Osteocyte (in vitro differentiated cells): ENCODE results near the gene NOG. TPM values are rescaled to one million over a fixed set of nuclear protein-coding genes. Genes with fewer than 3 reads are reported as not detected.

Experiments used
- DNase-seq: peaks from one replicate; pipeline ENCODE4 v3.0.0; 2021; ENCODE audit warnings: mixed read lengths; ENCODE audit not compliant: unreplicated experiment; ENCODE audit errors: extremely low spot score
- H3K27ac Mint-ChIP-seq: one replicate; pipeline ENCODE4 v1.8.0; 2021; ENCODE audit warnings: mild to moderate bottlenecking, mixed read lengths; ENCODE audit not compliant: unreplicated experiment
- H3K27me3 Mint-ChIP-seq: one replicate; pipeline ENCODE4 v1.8.0; 2021; ENCODE audit warnings: mixed read lengths; ENCODE audit not compliant: unreplicated experiment
- H3K36me3 Mint-ChIP-seq: one replicate; pipeline ENCODE4 v1.8.0; 2021; ENCODE audit warnings: mixed read lengths; ENCODE audit not compliant: unreplicated experiment
- H3K4me1 Mint-ChIP-seq: one replicate; pipeline ENCODE4 v1.8.0; 2021; ENCODE audit warnings: mixed read lengths; ENCODE audit not compliant: unreplicated experiment
- H3K4me3 Mint-ChIP-seq: one replicate; pipeline ENCODE4 v1.8.0; 2021; ENCODE audit warnings: mild to moderate bottlenecking, moderate library complexity, mixed read lengths; ENCODE audit not compliant: unreplicated experiment
- H3K9me3 Mint-ChIP-seq: one replicate; pipeline ENCODE4 v1.8.0; 2021; ENCODE audit warnings: mixed read lengths; ENCODE audit not compliant: unreplicated experiment
- total RNA-seq: library from RNA; stranded (reverse); gene quantifications from 2 replicates; pipeline ENCODE4 v1.2.1, GENCODE V29; 2021
- TF ChIP-seq, protein P1 (sequence below): fragments of 200-600 bp; sonication (generic); IDR thresholded peaks from 2 replicates; pipeline ENCODE4 v1.5.0; 2021; ENCODE audit warnings: antibody characterized with exemption, mild to moderate bottlenecking, moderate library complexity

NOG gene
- total RNA-seq, 1 donor from 2014 or later: not detected

DNA sequence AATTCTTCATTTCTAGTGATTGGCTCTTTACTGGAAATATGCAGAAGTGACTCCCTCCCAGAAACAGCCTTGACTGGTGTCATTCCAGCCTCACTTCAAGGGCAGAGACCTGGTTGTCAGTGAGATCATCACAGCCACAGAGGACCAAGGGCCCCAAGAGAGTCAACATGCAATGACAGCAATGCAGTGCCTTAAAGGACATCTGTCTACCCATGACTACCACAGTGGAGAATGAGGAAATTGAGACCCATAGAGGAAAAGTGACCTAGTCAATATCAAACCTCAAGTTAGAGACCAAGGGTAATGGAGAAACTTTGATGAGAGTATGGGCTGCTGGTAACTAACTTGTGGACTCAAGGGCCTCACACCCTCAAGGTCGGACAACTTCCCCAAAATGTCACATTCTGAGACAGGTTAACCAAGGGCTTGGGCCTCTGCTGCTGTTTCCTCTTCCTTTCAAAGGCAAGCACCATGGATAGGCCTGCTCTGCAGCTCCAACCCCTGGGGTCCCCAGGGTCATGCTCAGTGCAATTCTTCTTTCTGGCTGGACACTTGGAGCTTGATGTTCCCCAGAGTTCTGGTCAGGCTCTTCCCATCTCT, 11.3 kb downstream of the NOG start:
- Mint-ChIP-seq H3K9me3 (no peaks in the 10 kb centered on the region), H3K4me1 (no peaks in the 10 kb centered on the region), H3K36me3 (no peaks in the 10 kb centered on the region), H3K27me3 (peaks cover 6% of the 10 kb centered on the region), H3K4me3 (no peak overlapping the region), H3K27ac (no peak overlapping the region)
- DNase-seq: no peak
- TF ChIP-seq, protein P1, sequence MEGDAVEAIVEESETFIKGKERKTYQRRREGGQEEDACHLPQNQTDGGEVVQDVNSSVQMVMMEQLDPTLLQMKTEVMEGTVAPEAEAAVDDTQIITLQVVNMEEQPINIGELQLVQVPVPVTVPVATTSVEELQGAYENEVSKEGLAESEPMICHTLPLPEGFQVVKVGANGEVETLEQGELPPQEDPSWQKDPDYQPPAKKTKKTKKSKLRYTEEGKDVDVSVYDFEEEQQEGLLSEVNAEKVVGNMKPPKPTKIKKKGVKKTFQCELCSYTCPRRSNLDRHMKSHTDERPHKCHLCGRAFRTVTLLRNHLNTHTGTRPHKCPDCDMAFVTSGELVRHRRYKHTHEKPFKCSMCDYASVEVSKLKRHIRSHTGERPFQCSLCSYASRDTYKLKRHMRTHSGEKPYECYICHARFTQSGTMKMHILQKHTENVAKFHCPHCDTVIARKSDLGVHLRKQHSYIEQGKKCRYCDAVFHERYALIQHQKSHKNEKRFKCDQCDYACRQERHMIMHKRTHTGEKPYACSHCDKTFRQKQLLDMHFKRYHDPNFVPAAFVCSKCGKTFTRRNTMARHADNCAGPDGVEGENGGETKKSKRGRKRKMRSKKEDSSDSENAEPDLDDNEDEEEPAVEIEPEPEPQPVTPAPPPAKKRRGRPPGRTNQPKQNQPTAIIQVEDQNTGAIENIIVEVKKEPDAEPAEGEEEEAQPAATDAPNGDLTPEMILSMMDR: no peak

DNA sequence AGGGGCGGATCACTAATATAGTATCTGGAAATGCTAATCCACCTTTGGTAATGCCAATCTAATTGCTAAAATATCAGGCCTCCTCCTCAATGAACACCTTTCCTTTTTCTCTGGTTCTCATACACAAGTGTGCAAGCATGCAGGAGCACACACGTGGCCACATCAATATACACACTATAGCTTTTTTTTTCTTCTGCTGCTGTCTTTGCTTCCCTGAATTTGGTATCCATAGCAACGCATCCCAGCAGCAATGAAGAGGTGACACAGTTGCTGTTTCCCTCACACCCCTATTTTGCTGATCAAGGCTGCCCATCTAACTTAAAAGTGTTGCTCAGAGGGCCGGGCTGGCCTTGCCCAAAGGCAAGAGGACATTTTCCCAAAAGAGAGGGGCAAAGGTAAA, 15.4 kb downstream of the NOG start:
- Mint-ChIP-seq H3K27ac (no peak overlapping the region), H3K36me3 (no peaks in the 10 kb centered on the region), H3K9me3 (no peaks in the 10 kb centered on the region), H3K27me3 (peaks cover 10% of the 10 kb centered on the region), H3K4me1 (no peaks in the 10 kb centered on the region), H3K4me3 (no peak overlapping the region)
- TF ChIP-seq, protein P1: no peak
- no peak for DNase-seq

DNA sequence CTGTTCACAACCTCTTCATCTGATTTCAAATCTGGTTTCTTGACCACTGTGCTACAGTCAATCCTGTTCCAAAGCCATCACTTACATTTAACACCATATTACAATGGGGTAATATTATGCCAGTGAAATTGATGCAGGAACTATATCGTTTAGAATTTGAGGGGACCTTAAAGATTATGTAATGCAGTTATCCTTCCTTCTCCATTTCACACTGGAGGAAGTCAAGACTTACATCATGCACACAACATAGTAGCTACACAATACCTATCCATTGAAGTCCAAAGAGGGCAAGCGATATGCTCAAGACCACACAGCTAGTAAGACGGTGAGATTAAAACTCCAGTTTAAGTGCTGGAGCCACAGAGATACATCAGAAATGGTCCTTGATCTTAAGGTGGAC, 16.8 kb downstream of the NOG start:
- H3K27me3 Mint-ChIP-seq: peaks cover 10% of the 10 kb centered on the region
- H3K9me3 Mint-ChIP-seq: no peaks in the 10 kb centered on the region
- no peaks in the 10 kb centered on the region for H3K36me3 Mint-ChIP-seq
- no peak overlapping the region for H3K4me3 Mint-ChIP-seq
- DNase-seq: no peak
- TF ChIP-seq, protein P1: no peak
- no peaks in the 10 kb centered on the region for H3K4me1 Mint-ChIP-seq
- H3K27ac Mint-ChIP-seq: no peak overlapping the region

DNA sequence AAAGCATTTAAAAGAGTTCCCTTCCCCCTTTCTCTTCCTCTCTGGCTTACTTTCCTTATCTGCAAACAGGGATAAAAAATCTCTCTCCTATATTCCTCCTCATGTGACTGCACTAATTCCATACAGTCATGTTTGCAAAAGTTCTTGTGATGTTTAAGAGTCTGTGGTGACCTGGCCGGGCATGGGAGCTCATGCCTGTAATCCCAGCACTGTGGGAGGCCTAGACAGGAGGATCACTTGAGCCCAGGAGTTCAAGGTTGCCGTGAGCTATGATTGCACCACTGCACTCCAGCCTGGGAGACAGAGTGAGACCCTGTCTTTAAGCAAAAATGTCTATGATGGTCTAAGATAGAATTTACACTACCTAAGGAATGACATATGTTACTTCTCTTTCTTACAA, 19.6 kb downstream of the NOG start:
- Mint-ChIP-seq H3K27me3 (peaks cover 8% of the 10 kb centered on the region), H3K4me1 (no peaks in the 10 kb centered on the region), H3K36me3 (no peaks in the 10 kb centered on the region), H3K4me3 (no peak overlapping the region), H3K27ac (no peak overlapping the region), H3K9me3 (no peaks in the 10 kb centered on the region)
- TF ChIP-seq, protein P1: no peak
- no peak for DNase-seq

DNA sequence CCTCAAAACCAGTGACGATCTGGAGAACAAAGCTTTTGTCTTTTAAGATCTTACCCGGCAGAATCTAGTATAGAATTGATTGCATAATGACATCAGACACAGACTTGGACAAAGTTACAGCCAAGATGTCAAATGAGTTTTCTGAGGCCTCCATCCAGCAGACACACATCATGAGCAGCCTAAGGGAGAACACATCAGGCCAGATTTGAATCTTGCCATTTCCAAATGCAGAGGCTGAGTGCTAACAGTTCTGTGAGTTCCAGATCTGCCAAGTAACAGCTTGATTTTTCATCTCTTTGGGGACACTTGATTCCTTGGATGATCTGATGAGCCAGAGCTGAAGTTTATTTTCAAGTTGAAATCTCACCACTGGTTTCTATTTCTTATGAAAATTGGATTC, 21.0 kb downstream of the NOG start:
- no peaks in the 10 kb centered on the region for H3K36me3 Mint-ChIP-seq

More for the DNA sequence above, 21.0 kb downstream of the NOG start:
- Mint-ChIP-seq H3K9me3 (no peaks in the 10 kb centered on the region), H3K4me3 (no peak overlapping the region), H3K27me3 (peaks cover 8% of the 10 kb centered on the region), H3K4me1 (no peaks in the 10 kb centered on the region), H3K27ac (no peak overlapping the region)
- TF ChIP-seq, protein P1: no peak
- DNase-seq: no peak
